ENCODE data around the gene FXYD1.

DNA sequence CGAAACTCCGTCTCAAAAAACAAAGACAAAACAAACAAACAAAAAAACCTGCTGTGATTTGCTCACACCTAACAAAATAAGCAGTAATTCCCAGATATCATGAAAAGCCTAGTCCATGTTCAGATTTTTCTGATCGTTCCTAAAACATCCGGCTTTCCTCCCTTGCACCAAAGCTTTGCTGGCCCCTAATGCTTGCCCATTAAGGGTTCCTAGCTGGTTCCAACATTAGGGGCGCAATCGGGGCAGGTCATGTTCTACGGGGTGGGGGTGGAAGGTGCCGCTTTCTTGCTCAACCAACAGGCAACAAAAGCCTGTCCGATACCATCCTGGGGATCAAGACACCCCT is 48.5 kb upstream of the FXYD1 start:
- TF ChIP-seq EP300 (IDR thresholded peaks at IDR 0.05) = no peak
- TF ChIP-seq POLR2A (IDR thresholded peaks at IDR 0.05) = no peak
- TF ChIP-seq POLR2AphosphoS5 (IDR thresholded peaks at IDR 0.05) = no peak
- TF ChIP-seq, protein P1, sequence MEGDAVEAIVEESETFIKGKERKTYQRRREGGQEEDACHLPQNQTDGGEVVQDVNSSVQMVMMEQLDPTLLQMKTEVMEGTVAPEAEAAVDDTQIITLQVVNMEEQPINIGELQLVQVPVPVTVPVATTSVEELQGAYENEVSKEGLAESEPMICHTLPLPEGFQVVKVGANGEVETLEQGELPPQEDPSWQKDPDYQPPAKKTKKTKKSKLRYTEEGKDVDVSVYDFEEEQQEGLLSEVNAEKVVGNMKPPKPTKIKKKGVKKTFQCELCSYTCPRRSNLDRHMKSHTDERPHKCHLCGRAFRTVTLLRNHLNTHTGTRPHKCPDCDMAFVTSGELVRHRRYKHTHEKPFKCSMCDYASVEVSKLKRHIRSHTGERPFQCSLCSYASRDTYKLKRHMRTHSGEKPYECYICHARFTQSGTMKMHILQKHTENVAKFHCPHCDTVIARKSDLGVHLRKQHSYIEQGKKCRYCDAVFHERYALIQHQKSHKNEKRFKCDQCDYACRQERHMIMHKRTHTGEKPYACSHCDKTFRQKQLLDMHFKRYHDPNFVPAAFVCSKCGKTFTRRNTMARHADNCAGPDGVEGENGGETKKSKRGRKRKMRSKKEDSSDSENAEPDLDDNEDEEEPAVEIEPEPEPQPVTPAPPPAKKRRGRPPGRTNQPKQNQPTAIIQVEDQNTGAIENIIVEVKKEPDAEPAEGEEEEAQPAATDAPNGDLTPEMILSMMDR (IDR thresholded peaks at IDR 0.05) = no peak
